Gastrocnemius medialis (tissue), 4 donors: Measurements from ENCODE around the gene COX8A. TPM values are rescaled to one million over a fixed set of nuclear protein-coding genes. Genes with fewer than 3 reads are reported as not detected.

Experiments used
- ATAC-seq, 2 donors: fragments of 150-250 bp; one replicate each; pipeline ENCODE4 v1.9.1; 2016
- DNase-seq, 2 donors: peaks; one replicate each; pipeline ENCODE4 v3.0.0-alpha.2; 2019
- H3K27ac ChIP-seq, 4 donors: fragments of 200-600 bp; sonication (generic); 1 replicate in 1 of 4; 2 replicates in 3 of 4; pipeline ENCODE4 v1.5.1; 2016 to 2018; ENCODE audit warnings: mild to moderate bottlenecking in 2 of 4, moderate library complexity in 1 of 4
- H3K27me3 ChIP-seq, 3 donors: fragments of 200-600 bp; sonication (generic) in 2 of 3; 1 replicate in 1 of 3; 2 replicates in 2 of 3; pipeline versions ENCODE4 v1.5.1 to v1.6.0; 2016 to 2019; ENCODE audit warnings: mild to moderate bottlenecking in 1 of 3, moderate library complexity in 1 of 3
- H3K36me3 ChIP-seq, 2 donors: fragments of 200-600 bp; sonication (generic) in 1 of 2; one replicate each; pipeline ENCODE4 v1.5.1; 2017 to 2018
- H3K4me1 ChIP-seq, 2 donors: fragments of 200-600 bp; sonication (generic) in 1 of 2; one replicate each; pipeline ENCODE4 v1.5.1; 2016 to 2017; ENCODE audit warnings: mild to moderate bottlenecking in 2 of 2
- H3K4me3 ChIP-seq, 4 donors: fragments of 200-600 bp; sonication (generic) in 3 of 4; 1 replicate in 1 of 4; 2 replicates in 3 of 4; pipeline ENCODE4 v1.5.1; 2016 to 2019; ENCODE audit warnings: mild to moderate bottlenecking in 2 of 4
- H3K9me3 ChIP-seq, 3 donors: fragments of 200-600 bp; sonication (generic) in 2 of 3; 1 replicate in 1 of 3; 2 replicates in 2 of 3; pipeline ENCODE4 v1.5.1; 2016 to 2019
- CTCF ChIP-seq, 5 experiments: fragments of 450-650 bp in 3 of 5; fragments of 200-600 bp in 2 of 5; sonication (generic) in 2 of 5; IDR thresholded peaks in 4 of 5; conservative IDR thresholded peaks in 1 of 5; 1 replicate in 4 of 5; 2 replicates in 1 of 5; pipeline ENCODE4 v1.5.1; 2016 to 2019; ENCODE audit warnings: antibody characterized with exemption in 5 of 5, mild to moderate bottlenecking in 3 of 5, moderate library complexity in 3 of 5
- POLR2A ChIP-seq, 2 donors: fragments of 450-650 bp; IDR thresholded peaks; one replicate each; pipeline ENCODE4 v1.6.1; 2017; ENCODE audit warnings: antibody characterized with exemption in 2 of 2, mild to moderate bottlenecking in 2 of 2, moderate library complexity in 2 of 2
- in situ Hi-C, 4 donors: fragments of 200-750 bp; cut with MboI; loops; one replicate each; pipeline versions ENCODE4 v1.15.0 to v1.8.0; 2017; ENCODE audit warnings: low sequenced_read_pairs in 4 of 4
- intact Hi-C: fragments of 100-400 bp; cut with DNase I; formaldehyde crosslinking; loops from one replicate; pipeline ENCODE4 v1.15.1; 2023; ENCODE audit warnings: low total_unique reads
- total RNA-seq, 4 donors: library from RNA; depleted of rRNA; stranded (reverse); fragments of >200 nt; gene quantifications; one replicate each; pipeline versions ENCODE4 v1.1.0 to v1.2.3, GENCODE V29; 2016

COX8A gene
- total RNA-seq, 4 donors from 2014 or later: 812 to 1,326 (median 983) TPM

- peak overlapping the region; percentile 83 to 88 (median 86) for H3K27ac ChIP-seq
- ATAC-seq (peak; percentile 5), DNase-seq (no peak)
- TF ChIP-seq POLR2A (IDR thresholded peaks at IDR 0.05) (no peak), CTCF (IDR thresholded peaks at IDR 0.05 in 4 of 5, conservative IDR thresholded peaks at IDR 0.05 in 1 of 5) (no peak)
- no peaks in the 10 kb centered on the region for H3K27me3 ChIP-seq
- in situ Hi-C loops (no loop called here), intact Hi-C loops (no loop called here)
- H3K4me1 ChIP-seq: peaks cover 18 to 22% of the 10 kb centered on the region in 2 donors
- H3K36me3 ChIP-seq: peaks cover 0 to 8% of the 10 kb centered on the region in 2 donors
- peak overlapping the region; percentile 83 to 99 (median 92) for H3K4me3 ChIP-seq
- H3K9me3 ChIP-seq: no peaks in the 10 kb centered on the region
Measured at GRCh38 chr11:63986932-63987513, 12.6 kb downstream of the COX8A start.

GRCh38 chr11:63991558-63991957, 17.1 kb downstream of the COX8A start:
- H3K36me3 ChIP-seq: peaks cover 0 to 19% of the 10 kb centered on the region in 2 donors
- intact Hi-C loops: no loop called here
- H3K4me1 ChIP-seq: peaks cover 12 to 22% of the 10 kb centered on the region in 2 donors
- H3K9me3 ChIP-seq: no peaks in the 10 kb centered on the region
- in situ Hi-C loops: loop anchor here in 2 of 4 donors (5.0 to 10.0 kb wide), 2 partner anchors 153 to 156 kb away; no protein-coding TSS in a partner anchor
- no peak for DNase-seq
- no peak for ATAC-seq
- no peak overlapping the region for H3K27ac ChIP-seq
- TF ChIP-seq CTCF (IDR thresholded peaks at IDR 0.05 in 4 of 5, conservative IDR thresholded peaks at IDR 0.05 in 1 of 5): no peak
- TF ChIP-seq POLR2A (IDR thresholded peaks at IDR 0.05): no peak
- H3K4me3 ChIP-seq: no peak overlapping the region
- H3K27me3 ChIP-seq: no peaks in the 10 kb centered on the region

- ATAC-seq (peak; percentile 11 to 39), DNase-seq (no peak)
- H3K27ac ChIP-seq: peak overlapping the region; percentile 1 to 57 (median 28)
- intact Hi-C loops (no loop called here), in situ Hi-C loops (loop anchor here in 2 of 4 donors (5.0 to 10.0 kb wide), 2 partner anchors 152 to 154 kb away; no protein-coding TSS in a partner anchor)
- no peak overlapping the region for H3K4me3 ChIP-seq
- peaks cover 0 to 7% of the 10 kb centered on the region in 2 donors for H3K4me1 ChIP-seq
- TF ChIP-seq POLR2A (IDR thresholded peaks at IDR 0.05): no peak
- no peak for TF ChIP-seq CTCF (IDR thresholded peaks at IDR 0.05 in 4 of 5, conservative IDR thresholded peaks at IDR 0.05 in 1 of 5)
- peaks cover 0 to 35% of the 10 kb centered on the region in 2 donors for H3K36me3 ChIP-seq
- no peaks in the 10 kb centered on the region for H3K27me3 ChIP-seq
- no peaks in the 10 kb centered on the region for H3K9me3 ChIP-seq
Measured at GRCh38 chr11:63993100-63993499, 18.7 kb downstream of the COX8A start.

GRCh38 chr11:63993993-63994392, 19.6 kb downstream of the COX8A start:
- peak overlapping the region; percentile 18 to 67 (median 54) for H3K27ac ChIP-seq

More at GRCh38 chr11:63993993-63994392, 19.6 kb downstream of the COX8A start:
- H3K4me3 ChIP-seq: no peak overlapping the region
- no peaks in the 10 kb centered on the region for H3K9me3 ChIP-seq
- peak; percentile 48 to 55 for DNase-seq
- intact Hi-C loops (no loop called here), in situ Hi-C loops (loop anchor here in 2 of 4 donors (5.0 to 10.0 kb wide), 2 partner anchors 151 to 153 kb away; no protein-coding TSS in a partner anchor)
- ATAC-seq: peak; percentile 58 to 72
- peaks cover 0 to 6% of the 10 kb centered on the region in 2 donors for H3K4me1 ChIP-seq
- H3K27me3 ChIP-seq: no peaks in the 10 kb centered on the region
- TF ChIP-seq CTCF (IDR thresholded peaks at IDR 0.05 in 4 of 5, conservative IDR thresholded peaks at IDR 0.05 in 1 of 5) (no peak), POLR2A (IDR thresholded peaks at IDR 0.05) (no peak)
- H3K36me3 ChIP-seq: peaks cover 0 to 29% of the 10 kb centered on the region in 2 donors
